Measurements from ENCODE around the gene THTPA. TPM values are rescaled to one million over a fixed set of nuclear protein-coding genes. Genes with fewer than 3 reads are reported as not detected.

Gene THTPA
- total and polyA plus RNA-seq, 2 of the 13 experiments (the other 11 are each of a cell fraction or from before 2014, with no cell fraction given) = 7.4 to 8.7 TPM

- TF ChIP-seq ATF2 (CRISPR knock-in tag; IDR thresholded peaks at IDR 0.05) (peak; percentile 42; the same call in 1 of the 2 replicates), HES4 (CRISPR knock-in tag; IDR thresholded peaks at IDR 0.05; ENCODE audit: borderline replicate concordance) (no peak), SMAD1 (CRISPR knock-in tag; IDR thresholded peaks at IDR 0.05; ENCODE audit: borderline replicate concordance, low read depth) (no peak), GMEB1 (CRISPR knock-in tag; IDR thresholded peaks at IDR 0.05; ENCODE audit: borderline replicate concordance) (peak; percentile 47; the same call in 1 of the 2 replicates), ZHX1 (CRISPR knock-in tag; IDR thresholded peaks at IDR 0.05; ENCODE audit: low read depth) (no peak), NCOA2 (CRISPR knock-in tag; IDR thresholded peaks at IDR 0.05) (no peak), SMC3 (IDR thresholded peaks at IDR 0.05; ENCODE audit: low read length) (peak; percentile 86), KLF6 (CRISPR knock-in tag; IDR thresholded peaks at IDR 0.05) (no peak), MEIS2 (CRISPR knock-in tag; IDR thresholded peaks at IDR 0.05) (0 out of 2 replicates have a peak, but pooled peaks have one; percentile 21), ZBTB40 (IDR thresholded peaks at IDR 0.05) (no peak), ZBTB40 (CRISPR knock-in tag; IDR thresholded peaks at IDR 0.05) (no peak), NR2F1 (CRISPR knock-in tag; IDR thresholded peaks at IDR 0.05) (peak in 1 of 2 experiments; percentile 26; a peak in 1 of 4 replicates)
Observed at GRCh38 chr14:23568600-23569331, 12.7 kb downstream of the THTPA start (continued).

Data from HepG2 (cell line).